GM18861 (cell line): ENCODE results near the gene CERK.

ENCODE experiments used
- ATAC-seq: cut with Tn5 transposase; IDR thresholded peaks from one replicate; pipeline ENCODE4 v1.9.1; 2021; ENCODE audit not compliant: unreplicated experiment

CERK gene

DNA sequence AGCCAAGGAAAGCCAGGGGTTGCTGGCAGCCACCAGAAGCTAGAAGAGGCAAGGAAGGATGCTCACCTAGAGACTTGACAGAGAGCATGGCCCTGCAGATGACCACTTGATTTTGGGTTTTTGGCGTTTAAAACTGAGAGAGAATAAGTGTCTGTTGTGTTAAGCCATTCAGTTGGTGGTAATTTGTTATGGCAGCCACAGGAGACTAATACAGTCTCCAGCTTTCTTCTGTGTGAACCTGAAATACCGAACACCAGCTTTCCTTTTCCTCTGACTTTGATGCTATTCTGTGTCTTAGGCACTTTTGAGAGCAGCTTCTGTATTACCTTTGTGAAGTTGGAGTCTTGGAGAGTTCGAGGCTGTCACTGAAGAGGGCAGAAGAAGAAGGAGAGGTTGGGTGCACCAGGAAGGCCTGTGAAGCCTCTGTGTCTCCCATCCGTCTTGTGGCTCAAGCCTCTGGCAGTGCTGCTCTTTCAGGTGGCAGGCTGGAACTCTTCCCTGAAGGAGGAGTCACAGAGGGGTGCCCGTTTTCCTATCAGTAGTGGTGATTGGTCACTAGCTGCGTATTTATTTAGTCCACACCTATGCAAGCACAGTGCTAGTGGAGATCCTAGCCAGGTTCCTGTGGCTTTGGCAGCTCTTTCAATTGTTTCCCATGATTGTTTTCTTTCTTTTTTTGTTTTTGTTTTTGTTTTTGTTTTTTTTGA, 26.9 kb upstream of the CERK start:
- ATAC-seq, result no peak

- ATAC-seq, result no peak
These were observed 26.2 kb upstream of the CERK start for GRCh38 chr22:46764140-46764680.

DNA sequence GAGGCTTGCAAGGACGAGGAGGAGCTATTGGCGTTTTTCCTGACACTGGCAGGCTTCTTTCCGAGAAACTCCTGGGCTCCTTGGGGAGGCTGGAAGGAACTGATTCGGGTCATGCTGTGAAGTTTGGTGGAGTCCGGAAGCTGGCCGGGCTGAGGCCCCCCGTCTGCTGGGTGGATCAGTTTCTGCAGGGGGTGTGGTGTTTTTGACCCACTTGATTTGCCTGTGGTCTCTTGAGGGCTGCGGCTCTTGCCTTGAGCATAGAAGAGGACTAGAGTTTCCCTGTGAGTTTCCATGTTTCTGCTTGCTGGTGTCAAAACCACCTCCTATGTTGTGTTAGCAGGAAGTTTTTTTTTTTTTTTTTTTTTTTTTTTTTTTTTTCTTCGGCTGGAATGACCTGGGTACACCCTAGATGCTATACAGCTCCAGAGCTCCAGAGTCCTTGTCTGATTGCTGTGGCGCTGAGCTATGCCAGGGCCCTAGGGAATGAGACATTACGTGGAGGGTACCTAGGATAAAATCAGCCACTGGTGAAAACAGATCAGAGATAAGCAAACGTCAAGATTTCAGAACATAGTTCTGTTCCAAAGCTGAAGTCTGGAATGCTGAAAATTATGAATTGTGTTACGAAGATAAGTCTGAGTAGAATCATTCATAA, 25.1 kb upstream of the CERK start:
- ATAC-seq, result peak; percentile 39

- ATAC-seq, result peak; percentile 55
These were observed 24.4 kb upstream of the CERK start, which contains the start of gene TBC1D22A for GRCh38 chr22:46762238-46763050. Gene TBC1D22A (plus strand): TSS chr22:46762650. CDS start chr22:46762787, 137 bp downstream.

GRCh38 chr22:46761539-46762237, 23.6 kb upstream of the CERK start:
- ATAC-seq, result no peak

DNA sequence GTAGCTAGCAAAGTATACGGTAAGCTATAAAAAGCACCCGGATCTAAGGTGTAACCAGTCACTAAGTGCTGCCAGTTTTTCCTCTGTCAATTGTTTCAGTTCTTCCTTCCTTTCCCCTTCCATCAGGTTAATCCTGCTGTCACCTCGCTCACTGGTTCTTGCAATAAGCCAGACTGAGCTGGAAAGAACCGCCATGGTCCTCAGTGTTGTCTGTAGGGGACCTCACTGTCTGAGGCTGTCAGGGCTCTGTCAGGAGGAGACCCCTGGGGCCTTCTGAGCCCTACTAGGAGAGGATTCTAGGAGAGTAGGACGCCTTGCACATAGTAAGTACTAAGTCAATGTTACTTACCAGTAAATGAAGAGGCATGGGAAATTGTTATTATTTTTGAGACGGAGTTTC, 23.0 kb upstream of the CERK start:
- ATAC-seq, result no peak

DNA sequence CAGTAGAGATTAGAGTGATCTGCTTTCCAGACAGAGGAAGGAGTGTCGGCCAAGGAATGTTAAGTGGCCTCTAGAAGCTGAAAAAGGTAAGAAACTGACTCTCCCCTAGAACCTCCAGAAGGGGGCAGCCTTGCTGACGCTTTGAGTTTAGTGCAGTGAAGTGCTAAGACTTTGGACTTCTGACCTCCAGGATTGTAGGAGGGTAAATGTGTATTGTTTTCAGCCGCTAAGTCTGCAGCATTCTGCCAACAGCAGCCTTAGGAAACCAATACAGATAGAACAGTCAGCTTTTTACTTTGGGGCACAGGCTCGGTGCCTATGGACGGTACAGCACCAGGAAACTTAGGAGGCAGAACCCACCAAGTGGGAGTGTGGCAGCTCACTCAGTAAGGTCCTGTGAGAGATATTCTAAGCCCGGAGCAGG, 20.8 kb upstream of the CERK start:
- ATAC-seq, result no peak

GRCh38 chr22:46758121-46758520, 20.1 kb upstream of the CERK start:
- ATAC-seq, result no peak

GRCh38 chr22:46757104-46757503, 19.1 kb upstream of the CERK start:
- ATAC-seq, result no peak

GRCh38 chr22:46756097-46756496, 18.0 kb upstream of the CERK start:
- ATAC-seq, result no peak

- no peak for ATAC-seq
These were observed 17.5 kb upstream of the CERK start for GRCh38 chr22:46755525-46755924.

GRCh38 chr22:46754826-46755225, 16.8 kb upstream of the CERK start:
- no peak for ATAC-seq

- no peak for ATAC-seq
These were observed 16.2 kb upstream of the CERK start for GRCh38 chr22:46754110-46754799.

DNA sequence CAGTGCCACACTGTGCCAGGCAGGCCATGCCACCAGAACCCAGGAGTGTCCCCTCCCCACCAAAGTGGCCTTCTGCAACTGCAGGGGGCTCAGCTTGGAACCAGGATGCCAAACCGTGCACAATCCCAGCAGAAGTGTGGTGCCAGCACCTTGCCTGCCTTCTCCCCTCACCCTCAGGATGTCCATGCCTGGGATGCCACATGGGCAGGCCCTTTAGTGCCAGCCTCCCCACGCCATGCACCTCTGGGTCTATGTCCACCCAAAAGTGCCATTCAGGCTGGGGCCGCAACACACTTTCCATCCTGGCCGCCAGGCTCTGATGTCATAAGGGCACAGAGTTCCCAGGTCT, 15.7 kb upstream of the CERK start:
- ATAC-seq, result no peak

DNA sequence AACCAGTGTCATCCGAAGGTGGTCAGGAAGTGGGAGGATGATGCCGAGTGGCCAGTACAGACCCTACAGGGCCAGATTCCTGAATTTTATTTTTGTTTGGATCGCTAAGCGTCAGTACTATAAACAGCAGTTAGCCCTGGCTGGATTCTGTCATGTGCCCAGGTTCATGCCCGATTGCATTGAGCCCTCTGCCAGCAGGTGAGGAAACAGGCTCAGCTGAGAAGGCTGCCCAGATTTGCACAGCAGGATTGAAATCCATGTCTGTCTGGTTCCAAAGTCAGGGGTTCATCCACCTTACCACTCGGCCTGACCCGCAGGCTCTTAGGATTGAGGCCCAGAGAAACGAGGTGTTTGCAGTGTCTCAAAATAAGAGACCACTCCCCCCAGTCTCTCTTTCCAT, 15.3 kb upstream of the CERK start:
- no peak for ATAC-seq

GRCh38 chr22:46752988-46753310, 14.9 kb upstream of the CERK start:
- ATAC-seq, result no peak

GRCh38 chr22:46752286-46752987, 14.4 kb upstream of the CERK start:
- ATAC-seq, result no peak

- no peak for ATAC-seq
These were observed 12.9 kb upstream of the CERK start for GRCh38 chr22:46750863-46751443.

DNA sequence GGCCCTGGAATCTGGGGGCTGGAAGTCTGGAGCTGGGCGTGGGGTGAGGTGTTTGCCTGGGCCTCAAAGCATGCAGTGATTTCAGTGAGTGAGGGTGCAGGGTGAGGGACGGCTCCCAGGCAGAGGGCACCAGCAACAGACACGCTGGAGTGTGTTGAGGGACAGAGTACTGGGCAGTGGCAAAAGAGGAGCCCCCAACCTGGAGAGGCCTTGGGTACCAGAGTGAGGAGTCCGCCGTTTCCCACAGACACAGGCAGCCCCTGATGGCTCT, 12.4 kb upstream of the CERK start:
- no peak for ATAC-seq
